Measurements from ENCODE around the gene ADORA2B.

ADORA2B gene

DNA sequence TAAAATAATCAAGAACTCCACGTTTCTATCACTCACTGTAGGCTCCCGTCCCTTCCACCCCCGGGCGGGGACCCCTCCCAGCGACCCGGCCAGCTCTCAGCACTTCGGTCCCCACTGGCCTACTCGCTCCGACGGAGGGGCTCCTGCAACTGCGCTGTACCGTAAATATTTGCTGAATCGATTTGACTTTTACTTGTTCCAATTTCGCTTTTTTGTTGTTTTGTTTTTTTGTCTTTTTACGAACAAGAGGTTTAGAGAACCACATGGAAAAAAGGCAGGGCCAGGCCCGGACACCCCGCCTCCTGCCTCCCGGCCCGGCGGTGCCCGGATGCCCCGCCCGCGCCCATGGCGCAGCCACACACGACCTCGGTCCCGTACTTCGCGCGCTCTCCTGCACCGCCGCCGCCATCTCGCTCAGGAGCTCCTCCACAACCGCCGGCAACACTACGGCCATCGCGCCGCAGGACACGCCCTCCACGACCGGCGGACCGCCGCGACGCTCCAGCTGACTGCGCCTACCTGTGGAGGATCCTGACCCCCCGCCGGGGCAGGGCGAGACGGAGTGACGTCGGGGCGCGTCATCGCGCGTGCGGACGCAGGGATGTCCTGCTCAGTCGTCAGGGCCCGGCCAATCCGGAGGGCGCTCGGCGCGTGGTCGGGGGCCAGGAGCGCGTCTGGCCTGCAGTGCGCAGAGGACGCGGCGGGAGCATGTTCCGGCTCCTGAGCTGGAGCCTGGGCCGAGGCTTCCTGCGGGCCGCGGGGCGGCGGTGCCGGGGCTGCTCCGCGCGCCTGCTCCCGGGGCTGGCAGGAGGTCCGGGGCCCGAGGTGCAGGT is 54.4 kb downstream of the ADORA2B start, which contains the start of the genes TTC19 and ZSWIM7:
TTC19 (plus strand) TSS at position 684 of the 833 bp plus-strand sequence; CDS start at position 709, 25 bp downstream.
ZSWIM7 (minus strand) TSS at position 564 of the 833 bp plus-strand sequence; CDS start at position 454, 110 bp downstream.
- peak; percentile 91 for DNase-seq

DNA sequence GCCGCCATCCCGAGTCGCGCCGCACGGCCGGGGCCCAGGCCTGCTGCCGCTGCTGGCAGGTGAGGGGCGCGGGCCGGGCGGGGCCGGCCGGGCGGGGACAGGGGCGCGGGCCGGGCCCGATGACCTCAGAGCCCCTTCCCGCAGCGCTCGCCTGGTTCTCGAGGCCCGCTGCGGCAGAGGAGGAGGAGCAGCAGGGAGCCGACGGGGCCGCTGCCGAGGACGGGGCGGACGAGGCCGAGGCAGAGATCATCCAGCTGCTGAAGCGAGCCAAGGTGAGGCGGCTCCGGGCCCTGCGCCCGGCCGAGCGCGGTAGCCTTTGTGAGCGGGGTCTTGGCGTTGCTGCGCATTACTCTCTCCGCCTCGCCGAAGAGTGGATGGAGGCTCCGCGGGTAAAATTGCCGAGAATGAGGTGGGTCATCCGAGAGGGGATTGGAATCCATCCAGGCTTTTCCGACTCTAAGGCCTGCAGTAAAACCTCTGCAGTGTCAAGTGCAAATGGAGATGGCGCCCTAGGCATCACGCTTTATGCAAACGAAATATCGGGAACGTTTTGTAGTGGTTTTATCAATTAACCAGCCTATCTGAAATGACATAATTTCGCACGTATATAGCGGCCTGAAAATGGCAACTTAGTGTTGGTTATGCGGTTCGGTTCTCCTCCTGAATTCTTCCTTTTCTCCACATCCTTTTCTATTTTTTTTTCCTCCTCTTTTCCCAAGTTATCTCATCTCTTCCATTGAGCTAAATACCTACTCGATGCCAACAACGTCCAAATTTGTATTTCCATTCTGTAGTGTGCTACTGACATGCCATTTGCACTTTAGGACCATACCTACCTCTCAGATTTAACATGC is 55.3 kb downstream of the ADORA2B start:
- no peak for DNase-seq

DNA sequence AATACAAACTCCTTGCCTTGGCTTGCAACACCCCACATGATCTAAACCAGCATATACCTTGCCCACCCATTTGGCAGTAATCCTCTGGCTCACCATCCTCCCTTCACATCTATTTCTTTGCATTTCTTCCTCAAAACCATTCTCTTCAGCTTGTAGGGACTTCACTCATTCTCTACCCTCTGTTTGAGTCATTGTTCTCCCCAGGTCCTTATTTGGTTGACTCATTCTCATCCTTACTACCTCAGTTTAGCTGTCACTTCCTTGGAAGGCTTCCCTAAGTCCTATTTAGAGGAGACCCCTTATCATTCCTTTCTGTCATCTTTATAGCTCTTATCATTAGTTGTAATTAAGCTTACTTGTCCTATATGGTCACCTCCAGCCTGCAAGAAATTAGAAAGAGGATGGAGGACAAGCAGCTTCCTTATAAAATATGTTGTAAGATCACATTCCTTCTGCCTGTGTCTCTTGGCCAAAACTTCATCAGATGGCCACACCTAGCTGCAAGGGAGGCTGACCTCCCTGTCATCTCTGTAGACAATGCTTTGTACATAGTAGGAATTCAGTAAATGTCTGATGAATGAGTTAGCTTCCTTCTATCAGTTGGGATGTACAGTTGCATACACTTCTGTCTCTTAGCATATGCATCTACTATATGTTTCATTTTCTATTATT is 56.4 kb downstream of the ADORA2B start:
- no peak for DNase-seq

DNA sequence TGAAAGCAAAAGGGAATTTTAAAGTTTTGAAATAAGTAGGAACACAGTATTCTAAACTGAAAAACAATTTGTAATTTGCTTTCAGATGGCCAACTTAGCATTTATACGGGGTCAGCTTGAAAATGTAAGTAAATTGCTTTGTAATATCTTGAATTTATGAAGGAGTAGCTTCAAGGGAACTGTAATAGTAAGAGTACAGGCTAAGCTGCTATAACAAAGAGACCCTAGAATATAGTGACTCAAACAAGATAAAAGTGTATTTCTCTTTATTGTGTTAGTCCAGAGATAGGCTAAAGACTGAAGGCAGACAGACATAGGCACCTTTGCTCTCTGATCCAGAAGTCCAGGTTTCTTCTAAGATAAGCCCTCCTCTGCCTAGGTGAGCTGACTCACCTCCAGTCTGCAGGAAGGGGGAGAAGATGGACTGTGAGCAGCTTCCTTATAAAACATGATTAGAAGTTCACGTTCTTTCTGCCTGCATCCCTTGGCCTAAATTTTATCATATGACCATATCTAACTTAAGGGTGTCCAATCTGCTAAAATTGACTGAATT is 57.9 kb downstream of the ADORA2B start:
- DNase-seq, result no peak

DNA sequence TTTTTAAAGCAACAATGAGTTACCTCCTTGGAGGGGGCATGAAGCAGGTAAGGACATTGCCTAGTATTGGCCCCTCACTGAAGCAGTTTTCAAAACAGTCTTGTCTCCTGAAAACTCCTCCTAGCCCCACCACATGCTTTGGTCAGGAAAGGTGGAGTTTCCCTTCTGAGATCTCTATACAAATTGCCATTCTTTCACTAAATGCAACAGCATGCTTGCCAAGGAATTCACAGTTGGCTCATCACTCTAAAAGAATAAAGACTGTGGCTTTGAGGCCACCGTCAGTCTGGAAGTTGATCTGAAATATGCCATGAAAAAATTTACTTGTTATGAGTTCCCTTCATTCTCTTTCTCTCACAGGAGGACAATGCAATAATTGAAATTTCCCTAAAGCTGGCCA is 58.9 kb downstream of the ADORA2B start:
- DNase-seq, result no peak

DNA sequence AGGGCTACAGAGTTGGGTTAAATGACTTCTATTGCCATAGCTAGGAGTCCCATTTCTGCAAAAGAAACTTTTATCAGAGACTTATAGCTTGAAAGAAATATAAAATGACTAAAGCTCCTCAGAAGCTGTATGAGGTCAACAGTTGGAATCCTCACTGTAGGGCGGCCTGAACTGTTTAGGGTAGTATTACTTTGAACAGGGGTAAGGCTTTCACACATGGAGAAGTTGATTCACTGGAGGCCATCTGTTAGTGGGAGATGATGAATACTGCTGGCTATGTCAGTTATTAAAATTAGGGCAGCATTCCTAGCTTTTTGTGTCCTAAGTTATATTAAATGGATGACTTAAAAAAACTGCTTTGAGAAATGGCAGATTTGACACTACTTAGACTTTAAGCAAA is 60.7 kb downstream of the ADORA2B start:
- DNase-seq, result no peak

DNA sequence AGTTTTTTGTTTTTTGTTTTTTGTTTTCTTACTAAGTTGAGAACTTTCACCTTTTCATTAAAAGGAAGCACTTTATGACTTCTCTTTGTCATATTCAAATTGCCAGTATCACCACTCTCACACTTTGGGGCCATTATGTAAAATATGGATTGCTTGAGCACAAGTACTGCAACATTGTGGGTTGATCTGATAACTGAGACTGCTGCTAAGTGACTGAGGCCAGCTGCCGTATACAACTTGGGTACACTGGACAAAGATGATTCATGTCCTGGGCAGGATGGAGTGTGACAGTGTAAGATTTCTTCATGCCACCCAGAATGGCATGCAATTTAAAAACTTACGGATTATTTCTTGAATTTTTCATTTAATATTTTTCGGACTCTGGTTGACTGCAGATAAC is 62.5 kb downstream of the ADORA2B start:
- no peak for DNase-seq

DNA sequence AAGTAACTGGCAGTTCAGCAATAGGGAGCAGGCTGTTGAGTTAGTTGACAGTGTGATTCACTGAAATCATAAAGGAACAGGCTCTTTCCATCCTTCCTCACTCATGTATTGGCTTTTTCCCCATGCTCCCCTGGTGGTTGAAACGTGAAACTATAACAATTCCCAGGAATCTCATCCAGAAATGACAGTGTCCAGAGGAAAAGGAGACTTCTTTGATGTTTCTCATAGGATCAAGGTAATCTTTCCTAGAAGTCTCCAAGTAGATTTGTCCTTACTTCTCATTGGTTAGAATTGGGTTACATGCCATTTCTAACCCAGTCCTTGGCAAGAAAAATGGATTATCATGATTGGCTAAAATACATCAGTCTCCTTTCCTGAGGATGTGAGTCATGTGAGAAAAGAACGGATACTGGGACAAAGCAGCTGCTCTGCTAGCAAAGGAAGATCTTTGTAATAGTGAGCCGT is 69.0 kb downstream of the ADORA2B start:
- no peak for DNase-seq

DNA sequence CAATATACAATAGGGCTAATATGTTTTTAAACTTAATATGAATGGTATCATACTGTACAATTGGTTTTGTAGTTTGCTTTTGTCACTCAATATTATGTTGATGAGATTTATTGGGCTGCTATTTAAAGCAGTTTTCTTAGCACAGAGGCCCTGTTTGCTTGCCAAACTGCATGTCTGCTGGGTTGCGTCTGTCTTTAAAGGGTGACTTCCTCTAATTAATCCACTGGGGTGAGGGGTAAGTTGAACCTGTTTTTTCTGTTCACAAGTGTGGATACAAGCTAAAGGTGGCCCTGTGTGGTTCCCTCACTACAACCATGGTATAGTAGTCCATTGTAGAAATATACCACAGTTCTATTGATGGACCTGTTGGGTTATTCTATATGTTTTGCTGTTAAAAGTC is 74.4 kb downstream of the ADORA2B start:
- DNase-seq, result no peak

DNA sequence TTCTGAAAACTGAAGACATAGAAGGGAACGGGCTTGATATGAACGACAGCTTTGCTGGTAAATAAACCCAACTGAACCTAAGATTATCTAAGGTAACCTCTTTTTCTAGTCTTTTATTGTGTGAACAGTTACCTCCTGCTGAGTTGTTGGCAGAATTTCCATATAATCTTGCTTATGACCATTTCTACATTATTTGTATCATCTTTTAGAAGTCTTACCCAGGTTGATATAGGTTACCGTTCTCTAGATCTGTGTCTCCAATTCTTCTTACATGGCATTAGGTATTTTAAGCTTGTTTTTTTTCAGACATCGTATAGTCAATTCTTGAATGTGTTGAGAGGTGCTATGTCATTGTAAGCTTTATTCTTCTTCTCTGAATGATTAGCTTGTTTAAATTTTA is 79.0 kb downstream of the ADORA2B start:
- DNase-seq, result no peak

DNA sequence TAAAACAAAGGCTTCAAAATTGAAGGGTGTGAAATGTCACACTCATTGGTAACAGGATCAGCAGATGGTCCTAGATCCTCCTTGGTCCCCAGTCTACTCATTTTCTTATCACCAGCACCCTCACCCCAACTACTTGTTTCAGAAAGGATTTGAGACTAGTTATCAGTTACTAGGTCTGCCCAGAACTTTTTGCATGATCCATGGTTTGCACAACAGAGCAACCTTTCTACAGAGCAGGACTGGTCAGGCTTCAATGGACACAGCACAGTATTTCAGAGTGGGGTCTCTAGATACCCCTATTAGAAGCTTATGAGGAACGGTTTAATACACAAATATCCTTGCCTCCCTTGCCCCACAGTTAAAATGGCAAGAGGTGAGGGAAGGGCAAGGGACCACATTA is 80.3 kb downstream of the ADORA2B start:
- no peak for DNase-seq
